ENCODE measurements around the gene KLHL25.
A peak's percentile ranks its signal among the peaks of the same experiment; 100 is the strongest.
"Not testable (repeated sequence)": the region's sequence is repeated elsewhere in the genome, so short reads cannot be mapped to it uniquely, and the experiment has no call there.

Gene KLHL25

GRCh38 chr15:85804481-85805170, 9.9 kb upstream of the KLHL25 start:
- DNase-seq (ENCODE audit: low read depth in 2 of 2), result no peak

GRCh38 chr15:85802617-85803016, 7.9 kb upstream of the KLHL25 start:
- DNase-seq (ENCODE audit: low read depth in 2 of 2), result not testable (repeated sequence)

GRCh38 chr15:85800478-85801123, 5.9 kb upstream of the KLHL25 start:
- no peak for DNase-seq (ENCODE audit: low read depth in 2 of 2)

GRCh38 chr15:85796371-85796770, 1.6 kb upstream of the KLHL25 start:
- DNase-seq (ENCODE audit: low read depth in 2 of 2), result not testable (repeated sequence)

GRCh38 chr15:85795337-85796305, 896 bp upstream of the KLHL25 start:
- no peak for DNase-seq (ENCODE audit: low read depth in 2 of 2)

- DNase-seq (ENCODE audit: low read depth in 2 of 2), result peak in 1 of 2 donors; percentile 2
These were observed 806 bp downstream of the KLHL25 start for GRCh38 chr15:85793641-85794597.

- no peak for DNase-seq (ENCODE audit: low read depth in 2 of 2)
These were observed 1.7 kb downstream of the KLHL25 start for GRCh38 chr15:85792912-85793590.

GRCh38 chr15:85792102-85792731, 2.5 kb downstream of the KLHL25 start:
- DNase-seq (ENCODE audit: low read depth in 2 of 2), result no peak

- no peak for DNase-seq (ENCODE audit: low read depth in 2 of 2)
These were observed 5.2 kb downstream of the KLHL25 start for GRCh38 chr15:85789496-85789875.

- no peak for DNase-seq (ENCODE audit: low read depth in 2 of 2)
These were observed 5.8 kb downstream of the KLHL25 start for GRCh38 chr15:85788771-85789495.

GRCh38 chr15:85786781-85787114, 8.0 kb downstream of the KLHL25 start:
- no peak for DNase-seq (ENCODE audit: low read depth in 2 of 2)

- no peak for DNase-seq (ENCODE audit: low read depth in 2 of 2)
These were observed 8.6 kb downstream of the KLHL25 start for GRCh38 chr15:85785887-85786780.

GRCh38 chr15:85782064-85782463, 12.7 kb downstream of the KLHL25 start:
- DNase-seq (ENCODE audit: low read depth in 2 of 2), result no peak

- no peak for DNase-seq (ENCODE audit: low read depth in 2 of 2)
These were observed 13.6 kb downstream of the KLHL25 start for GRCh38 chr15:85781099-85781498.

GRCh38 chr15:85780225-85780985, 14.3 kb downstream of the KLHL25 start:
- no peak for DNase-seq (ENCODE audit: low read depth in 2 of 2)

GRCh38 chr15:85779249-85779648, 15.5 kb downstream of the KLHL25 start:
- DNase-seq (ENCODE audit: low read depth in 2 of 2), result no peak

GRCh38 chr15:85778107-85778776, 16.5 kb downstream of the KLHL25 start:
- DNase-seq (ENCODE audit: low read depth in 2 of 2), result no peak

All from stimulated activated CD8-positive, alpha-beta memory T cell treated with anti-CD3 and anti-CD28 coated beads, Interleukin-7, amount 100 ng/mL, for 1 hour (primary cell).